Right lung (tissue), 5 donors: ENCODE measurements around the gene ACSL6. TPM values are rescaled to one million over a fixed set of nuclear protein-coding genes. Genes with fewer than 3 reads are reported as not detected.

Experiments
- DNase-seq, 2 donors: peaks; one replicate each; pipeline ENCODE4 v3.0.0-alpha.2; 2013
- polyA plus RNA-seq, 5 donors: library from polyadenylated mRNA; unstranded; fragments of 120-200 nt; gene quantifications; one replicate each; pipeline versions ENCODE4 v1.2.1 to v1.2.3, GENCODE V29; 2013; ENCODE audit warnings: inconsistent platforms in 1 of 5, low replicate concordance in 1 of 5; ENCODE audit not compliant: insufficient read length in 5 of 5, insufficient read depth in 1 of 5

Gene ACSL6
- polyA plus RNA-seq, 5 donors = 0.35 to 2.7 (median 1.0) TPM

DNA sequence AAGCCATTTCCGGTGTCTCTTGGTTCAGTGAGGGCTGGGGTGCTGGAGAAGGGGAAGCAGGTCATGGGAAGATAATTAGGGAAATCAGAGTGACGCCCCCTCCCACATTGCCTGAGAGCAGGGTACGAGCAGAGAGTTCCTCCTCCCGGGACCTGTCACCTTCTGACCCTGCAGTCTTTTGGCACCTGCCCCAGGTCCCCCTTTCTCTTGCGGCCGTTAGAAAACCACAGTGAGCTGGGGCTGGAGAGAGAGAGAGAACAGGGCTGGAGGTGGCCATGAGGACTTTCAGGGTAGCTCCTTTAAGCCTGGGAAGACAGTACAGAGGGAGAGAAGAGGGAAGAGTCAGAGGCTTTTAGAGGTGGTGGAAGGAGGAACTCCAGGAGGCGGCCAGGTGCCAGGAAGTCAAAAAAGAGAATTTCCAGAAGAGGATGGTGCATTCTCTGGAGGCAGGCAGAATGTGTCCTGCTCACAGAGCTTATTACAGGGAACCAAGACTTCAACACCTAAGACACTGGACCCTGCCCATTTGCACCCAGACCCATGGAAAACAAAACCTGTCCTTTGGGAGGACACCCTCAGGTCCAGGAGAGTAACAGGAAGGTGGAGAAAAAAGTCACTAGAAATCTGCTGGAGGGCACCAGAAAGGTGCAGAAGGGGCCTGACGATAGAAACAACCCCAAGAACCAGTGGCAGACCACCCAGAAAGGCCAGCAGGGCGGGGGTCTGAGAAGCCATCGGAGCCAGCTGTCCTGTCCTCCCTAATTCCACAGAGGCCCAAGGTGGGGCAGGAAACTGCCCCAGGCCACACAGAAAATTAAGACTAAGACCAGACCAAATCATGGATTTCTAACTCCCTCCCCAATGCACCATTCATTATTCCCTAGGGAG lies 6.5 kb upstream of the ACSL6 start:
- DNase-seq = no peak

DNA sequence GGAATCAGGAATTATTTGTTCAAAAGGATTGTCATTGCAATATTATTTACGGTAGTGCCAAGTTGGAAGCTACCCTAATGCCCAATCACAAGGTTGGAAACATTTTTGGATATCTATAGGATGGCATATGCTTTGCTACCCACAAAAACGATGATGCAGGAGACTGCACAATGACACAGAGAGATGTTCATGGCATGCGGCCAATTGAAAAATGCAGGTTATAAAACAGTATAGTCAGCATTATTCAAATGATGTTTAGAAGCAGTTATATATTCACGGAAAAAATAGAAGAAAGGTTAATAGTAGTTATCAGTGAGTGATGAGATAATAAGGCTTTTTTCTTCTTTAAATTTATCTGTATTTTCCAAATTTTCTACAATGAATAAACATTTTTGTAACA lies 5.9 kb upstream of the ACSL6 start:
- no peak for DNase-seq

DNA sequence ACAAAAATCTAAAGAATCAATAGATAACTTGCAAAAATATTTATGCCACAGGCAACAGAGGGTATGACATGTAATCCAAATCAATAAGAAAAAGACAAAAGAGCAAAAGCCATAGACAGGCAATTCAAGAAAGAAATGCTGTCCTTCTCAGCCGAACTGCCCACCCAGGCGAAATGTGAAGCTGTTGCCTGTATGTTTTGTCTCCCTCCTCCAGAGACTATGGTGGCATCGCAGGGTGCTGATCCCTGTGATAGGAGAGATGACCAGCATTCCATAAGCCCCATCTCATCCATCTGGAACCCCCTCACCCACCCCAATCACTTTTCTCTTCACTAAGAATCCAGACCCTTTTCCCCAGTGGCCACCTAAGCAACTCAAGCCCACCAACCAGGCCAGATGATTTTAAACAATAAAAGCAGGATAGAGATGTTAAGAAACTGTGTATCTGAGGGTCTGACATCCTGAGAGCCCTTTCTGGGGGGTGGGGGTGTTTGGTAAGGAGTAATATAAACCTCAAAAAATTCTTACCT lies 5.3 kb upstream of the ACSL6 start:
- no peak for DNase-seq

DNA sequence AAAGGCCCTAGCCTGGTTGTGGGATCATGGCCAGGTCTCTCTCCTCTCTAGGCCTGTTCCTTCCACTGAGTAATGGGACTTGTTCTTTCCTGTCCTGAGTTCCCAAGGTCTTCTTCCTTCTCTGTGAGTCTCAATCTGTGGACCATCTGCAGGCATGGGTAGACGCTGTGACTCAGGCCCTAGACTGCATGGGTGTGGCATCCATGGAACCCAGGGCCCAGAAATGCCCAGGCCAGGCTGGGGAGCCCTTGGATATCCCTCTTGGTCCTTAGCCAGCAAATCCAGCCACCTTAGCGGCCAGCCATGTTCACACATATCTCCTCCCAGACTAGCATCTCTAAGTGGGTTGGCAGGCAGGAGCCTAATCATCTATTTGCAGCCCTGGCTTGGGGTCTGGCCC lies 2.3 kb upstream of the ACSL6 start:
- no peak for DNase-seq

DNA sequence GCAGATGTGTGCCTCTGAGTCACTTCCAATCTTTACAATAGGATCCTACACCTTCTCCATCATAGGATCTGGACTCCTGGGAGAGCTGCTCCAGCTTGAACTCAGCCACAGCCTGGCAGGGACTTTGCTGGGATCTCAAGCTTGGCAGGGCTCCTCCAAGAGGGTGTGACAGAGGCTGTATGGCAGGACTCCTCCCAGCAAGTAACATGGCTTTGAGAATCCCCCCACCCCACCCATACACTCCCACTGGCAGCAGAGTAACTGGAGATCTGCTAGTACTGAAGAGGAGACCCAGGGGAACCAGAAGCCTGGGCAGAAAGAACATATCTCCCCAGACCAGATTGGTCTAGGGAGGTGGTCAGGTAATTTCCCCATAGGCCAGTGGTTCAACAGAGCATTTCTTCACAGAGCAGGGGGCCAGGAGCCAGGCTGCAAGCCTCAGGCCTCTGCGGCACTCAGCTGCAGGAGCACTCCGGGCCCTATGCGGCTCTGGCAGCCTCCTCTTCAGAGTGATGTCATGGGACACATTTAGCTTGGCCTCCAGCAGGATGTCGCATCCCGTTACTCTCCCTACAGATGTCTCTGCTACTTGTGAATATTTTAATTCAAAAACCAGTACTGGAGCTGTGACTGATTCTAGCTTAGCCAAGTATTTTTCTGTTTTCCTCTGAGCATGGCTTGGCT lies 1.7 kb upstream of the ACSL6 start:
- DNase-seq = no peak

DNA sequence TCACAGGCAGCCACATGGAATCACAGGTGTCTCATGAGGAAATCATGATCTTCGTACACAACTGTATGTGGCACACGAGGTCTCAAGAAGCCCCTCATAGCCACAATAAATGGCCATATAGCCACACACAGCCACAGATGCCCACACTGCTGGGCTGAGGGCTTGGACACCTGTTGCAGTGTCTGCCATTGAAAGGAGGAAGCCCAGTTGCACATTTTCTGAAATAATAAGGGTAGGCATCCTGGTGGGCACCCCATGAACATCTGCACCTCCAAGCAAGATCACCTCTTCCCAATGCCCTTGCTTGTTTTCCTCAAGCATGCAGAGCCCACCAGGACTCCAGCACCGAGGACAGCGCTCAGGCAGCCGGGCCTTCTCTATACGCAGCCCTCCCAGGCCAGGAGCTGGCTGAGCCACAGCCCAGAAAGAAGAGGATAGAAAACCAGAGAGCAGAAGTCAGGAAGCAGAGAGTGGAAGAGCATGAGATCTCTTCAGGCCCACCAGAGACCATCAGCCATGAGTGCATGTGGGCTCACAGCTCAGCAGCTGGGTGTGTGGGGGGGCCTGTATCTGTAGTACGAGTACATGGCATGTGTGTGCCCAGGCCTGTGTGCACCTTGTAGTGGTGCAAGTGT lies 1.0 kb upstream of the ACSL6 start:
- DNase-seq = peak; percentile 49 to 71

DNA sequence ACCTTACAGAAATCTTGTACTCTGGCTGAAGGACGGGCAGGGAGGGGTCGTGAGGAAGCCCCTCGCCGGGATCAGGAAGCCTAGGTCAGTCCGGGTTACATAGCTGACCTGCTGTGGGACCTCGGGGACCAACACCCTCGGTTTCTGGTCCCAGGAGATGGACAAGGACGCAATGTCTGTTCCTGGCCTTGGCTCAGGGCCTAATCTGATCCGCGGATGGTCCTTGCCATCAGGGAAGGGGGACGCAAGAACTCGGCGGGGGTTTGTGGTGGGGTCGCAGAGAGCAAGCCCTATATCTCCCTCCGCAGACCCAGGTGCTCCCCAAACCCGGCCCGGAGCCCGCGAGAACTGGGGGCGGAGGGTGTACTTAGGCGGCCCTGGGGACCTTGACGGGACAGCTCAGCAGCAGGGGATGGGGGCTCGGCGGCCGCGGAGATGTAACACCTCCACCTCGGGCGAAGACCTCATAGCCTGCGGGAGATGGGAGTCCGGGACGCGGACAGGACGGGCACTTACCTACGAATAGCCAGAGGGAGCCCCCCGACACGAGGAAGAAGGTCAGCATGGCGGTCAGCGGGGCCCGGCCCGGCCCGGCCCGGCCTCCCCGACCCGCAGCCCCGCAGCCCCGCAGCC lies 353 bp downstream of the ACSL6 start:
- DNase-seq = no peak

DNA sequence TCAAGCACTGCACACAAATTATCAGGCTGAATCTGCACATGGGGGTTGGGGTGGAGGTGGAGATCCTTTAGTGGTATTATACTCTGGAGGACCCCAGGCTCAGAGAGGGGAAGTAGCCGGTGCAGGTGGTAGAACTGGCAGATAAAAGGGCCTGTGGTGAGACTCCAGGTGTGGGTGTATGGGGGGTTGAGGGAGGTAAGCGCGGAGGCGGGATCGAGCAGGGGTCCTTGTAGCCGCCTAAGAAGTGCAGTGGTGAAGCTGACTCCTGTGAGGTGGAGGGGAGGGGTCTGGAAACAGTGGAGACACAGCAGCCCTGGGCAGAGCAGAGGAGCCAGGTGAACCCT lies 841 bp downstream of the ACSL6 start:
- DNase-seq = no peak

DNA sequence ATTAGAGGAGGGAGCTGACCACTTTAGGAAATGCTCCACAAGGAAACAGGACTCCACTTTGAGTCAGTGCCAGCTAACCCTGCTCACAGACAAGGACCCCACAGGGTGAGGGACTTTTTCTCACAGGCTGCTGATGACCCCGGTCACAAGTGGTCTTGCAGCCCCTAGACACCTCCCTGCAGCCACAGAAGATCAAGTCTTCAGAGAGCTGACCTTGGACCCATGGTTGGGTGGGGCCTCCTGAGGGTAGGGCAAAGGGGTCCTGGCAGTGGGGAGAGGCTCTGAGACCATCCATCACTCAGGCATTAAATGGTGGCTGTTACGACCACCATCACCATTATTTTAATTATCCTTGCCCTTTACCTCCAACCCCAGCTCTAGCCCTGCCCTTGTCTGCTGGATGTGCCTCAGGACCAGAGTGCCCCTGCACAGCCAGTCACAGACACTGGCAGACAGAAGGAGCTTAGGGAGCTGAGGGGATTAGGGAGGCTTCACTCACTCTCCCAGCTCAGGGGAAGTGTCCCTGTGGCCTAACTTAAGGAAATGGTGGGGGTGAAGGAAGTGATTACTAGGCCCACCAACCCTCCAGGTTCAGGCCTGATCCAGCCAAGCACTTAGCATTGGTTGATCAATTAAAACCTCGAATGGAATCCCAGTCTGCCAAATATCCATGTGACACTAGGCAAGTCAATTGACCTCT lies 1.6 kb downstream of the ACSL6 start:
- DNase-seq = no peak

DNA sequence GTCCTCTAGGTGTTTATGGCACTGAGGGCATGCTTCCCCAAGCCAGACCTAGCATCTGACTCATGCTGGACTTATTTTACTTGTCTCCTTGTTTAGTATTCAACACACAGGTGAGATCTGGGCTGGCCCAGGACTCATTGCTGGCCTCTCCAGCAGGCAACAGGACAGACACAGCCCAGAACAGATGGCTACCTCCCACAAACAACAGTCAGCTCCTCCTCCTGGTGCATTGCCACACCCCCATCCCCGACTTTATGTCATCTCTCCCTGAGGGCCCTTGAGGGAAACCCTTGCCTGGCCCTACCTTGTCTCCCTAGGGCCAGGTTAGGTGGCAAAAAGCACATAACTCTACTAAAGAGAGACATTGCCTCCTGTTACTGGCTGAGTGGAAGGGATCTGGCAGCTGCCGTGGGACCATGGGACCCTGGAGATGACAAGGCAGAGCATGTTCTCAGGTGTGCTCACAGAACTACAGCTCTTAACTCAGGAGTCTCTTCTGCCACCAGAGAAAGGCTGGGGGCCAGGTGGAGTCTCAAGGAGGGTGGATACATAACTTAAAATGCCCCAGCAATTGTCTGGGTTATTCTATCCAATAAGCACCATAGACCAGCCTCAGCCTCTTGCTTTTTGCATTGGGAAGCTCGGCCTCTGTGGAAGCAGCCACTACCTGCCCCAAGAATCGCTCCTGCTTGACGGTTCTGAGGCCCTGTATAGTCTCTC lies 2.3 kb downstream of the ACSL6 start:
- DNase-seq = no peak

DNA sequence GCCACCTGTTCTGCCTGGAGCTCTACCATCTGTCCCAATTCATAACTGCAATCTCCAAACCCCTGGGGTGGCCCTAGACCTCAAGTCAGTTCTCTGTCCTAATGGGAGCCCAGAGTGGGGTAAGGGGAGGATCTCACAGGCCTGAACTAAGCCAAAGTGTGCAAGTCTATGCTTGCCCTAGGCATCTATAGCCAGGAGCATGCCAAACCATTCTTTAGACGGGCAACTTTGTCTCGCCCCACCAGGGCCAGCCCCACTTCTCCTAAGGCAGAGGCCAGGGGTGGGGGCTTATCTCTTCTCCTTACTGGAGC lies 3.3 kb downstream of the ACSL6 start:
- no peak for DNase-seq

DNA sequence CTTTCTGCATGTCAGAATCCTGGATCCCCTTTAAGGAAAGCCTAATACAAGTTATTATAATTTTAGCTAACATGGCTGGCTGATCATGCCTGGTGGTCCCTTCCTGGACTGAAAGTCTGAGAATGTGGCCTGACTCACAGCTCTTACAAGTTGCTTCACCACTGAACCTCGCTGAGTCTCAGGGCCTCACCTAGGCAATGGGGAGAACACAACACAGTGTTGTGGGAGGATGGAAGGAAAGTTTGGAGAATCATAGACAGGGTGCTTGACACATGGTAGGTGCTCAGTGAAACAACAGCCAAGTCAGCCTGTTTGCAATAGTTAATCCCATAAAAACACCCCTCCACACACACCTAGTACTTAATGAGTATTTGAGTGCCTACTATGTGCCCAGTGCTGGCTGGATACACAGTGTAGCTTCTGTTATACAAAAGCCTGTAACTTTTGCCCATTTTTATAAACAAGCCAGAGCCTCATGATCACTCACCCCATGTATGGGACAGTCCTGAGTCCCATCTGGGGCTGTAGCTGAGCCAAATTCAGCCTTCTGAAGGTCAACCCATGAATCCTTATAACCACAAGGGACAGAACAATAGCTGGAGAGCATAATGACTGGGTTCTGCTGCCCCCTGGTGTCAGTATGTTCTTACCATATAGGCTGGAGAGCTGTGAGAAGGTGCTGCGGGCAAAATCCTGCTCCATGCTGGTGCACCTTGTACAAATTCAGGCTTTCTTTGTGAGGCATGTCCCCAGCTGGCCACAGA lies 3.9 kb downstream of the ACSL6 start:
- peak in 1 of 2 donors; percentile 63 for DNase-seq

DNA sequence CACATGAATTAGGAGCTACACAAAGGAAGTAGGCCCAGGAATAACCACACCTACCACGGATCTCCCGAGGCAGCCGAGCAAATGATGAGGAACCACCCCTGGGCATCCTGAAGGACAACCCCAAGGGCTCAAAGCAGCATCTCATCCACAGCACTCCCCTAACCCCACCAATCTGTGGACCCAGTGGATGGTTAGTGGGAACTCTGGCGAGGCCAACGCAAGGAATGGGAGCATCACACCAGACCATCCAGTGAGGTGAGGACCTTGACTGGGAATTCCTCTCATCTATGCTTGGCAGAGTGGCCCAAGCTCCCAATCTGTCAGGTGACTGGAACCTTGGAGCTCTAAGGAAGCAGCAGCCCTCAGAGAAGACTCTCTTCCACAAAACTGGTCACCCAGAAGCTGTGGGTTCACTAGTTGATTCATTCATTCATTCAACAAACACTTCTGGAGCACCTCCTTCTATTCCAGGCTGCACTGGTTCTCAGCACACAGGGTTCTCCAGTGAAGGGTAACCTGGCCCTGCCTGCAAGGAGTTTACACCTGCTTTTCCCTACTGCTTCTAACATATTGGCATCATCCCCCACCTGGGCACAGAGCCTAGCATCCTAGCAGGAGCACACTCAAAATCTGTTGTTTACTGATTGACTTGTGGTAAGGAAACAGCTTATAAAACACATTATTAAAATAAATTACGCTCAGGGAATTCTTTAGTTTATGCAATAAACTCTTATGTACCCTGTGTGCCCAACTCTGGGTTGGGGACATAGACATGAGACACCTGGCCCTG lies 4.9 kb downstream of the ACSL6 start:
- no peak for DNase-seq

DNA sequence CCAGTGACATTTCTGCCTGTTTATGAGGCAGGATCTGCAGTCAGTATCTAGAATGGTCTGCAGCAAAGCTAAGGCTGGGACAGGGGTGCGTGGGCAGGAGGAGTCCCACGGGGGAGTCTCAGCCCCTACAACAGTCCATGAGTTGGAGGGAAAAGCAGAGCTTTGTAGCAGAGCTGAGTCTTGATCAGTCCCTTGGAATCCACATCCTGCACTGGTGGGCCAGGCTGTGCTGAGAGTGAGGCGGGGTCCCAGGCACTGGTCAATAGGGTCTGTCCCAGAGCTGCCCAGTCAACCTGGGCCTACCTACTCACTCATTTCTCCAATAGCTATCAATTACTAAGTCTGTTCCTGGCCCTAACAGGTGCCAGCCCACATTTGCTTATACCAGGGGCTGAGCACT lies 5.9 kb downstream of the ACSL6 start:
- DNase-seq = no peak

DNA sequence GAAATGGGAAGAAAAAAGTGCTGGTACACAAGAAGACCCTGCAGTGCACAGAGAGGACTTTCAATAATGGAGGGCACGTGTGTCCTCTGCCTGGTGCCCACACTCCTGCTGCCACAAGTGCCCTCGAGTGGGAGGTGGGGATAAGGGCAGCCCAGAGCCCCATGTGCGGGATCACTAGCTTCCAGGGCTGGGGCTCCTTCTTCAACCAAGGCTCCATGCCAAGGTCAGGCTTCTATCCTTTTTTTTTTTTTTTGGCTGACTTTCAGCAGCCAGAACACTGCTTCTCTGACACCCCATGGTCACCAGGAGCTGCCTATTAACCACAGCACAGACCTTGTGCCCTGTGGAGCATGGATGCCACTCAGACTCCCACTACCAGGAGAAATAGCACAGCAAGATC lies 7.5 kb downstream of the ACSL6 start:
- DNase-seq = no peak

DNA sequence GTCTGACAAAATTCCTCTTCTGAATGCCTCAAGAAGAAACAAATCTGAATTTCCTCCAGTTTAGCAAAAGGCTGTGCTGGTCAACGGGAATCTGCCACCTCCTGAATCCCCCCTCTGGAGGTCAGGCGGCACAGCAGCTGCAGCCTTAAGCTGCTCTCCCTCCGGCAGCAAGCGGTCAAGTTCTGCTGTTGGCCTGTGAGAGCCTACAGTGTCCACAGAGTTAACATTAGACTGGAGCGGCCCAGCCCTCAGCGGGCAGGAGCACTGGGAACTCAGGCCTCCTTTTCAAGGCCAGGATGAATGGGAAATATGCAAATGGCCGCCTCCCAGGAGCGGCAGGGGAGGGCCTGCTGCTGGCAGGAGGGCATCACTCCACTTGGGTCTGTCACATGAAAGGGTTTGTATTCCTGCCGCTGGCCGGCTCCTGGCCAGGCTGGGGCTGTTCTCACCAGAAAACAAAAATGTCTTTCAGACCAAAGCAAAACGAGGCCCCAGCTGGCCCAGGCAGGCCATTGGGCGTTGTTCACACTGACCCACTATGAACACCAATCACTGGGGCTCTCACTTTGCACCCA lies 8.2 kb downstream of the ACSL6 start:
- no peak for DNase-seq

DNA sequence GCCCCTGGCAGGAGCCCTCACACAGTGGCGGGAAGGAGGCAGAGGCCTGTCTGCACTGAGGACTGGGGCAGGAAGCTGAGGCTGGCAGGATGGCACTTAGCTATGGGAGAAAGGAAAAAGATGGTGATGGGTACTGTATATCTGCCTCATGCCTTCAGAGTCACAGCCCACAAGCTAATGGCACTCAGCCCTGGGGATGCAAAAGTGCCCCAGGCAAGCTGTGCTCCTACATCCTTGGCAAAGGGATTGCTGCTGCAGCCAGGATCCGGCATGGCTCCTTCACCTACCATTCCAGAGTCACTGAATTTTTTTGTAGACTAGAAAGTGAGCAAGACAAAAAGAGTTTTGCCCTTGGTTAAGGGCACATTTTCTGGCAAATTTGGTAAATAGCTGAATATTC lies 8.7 kb downstream of the ACSL6 start:
- no peak for DNase-seq

DNA sequence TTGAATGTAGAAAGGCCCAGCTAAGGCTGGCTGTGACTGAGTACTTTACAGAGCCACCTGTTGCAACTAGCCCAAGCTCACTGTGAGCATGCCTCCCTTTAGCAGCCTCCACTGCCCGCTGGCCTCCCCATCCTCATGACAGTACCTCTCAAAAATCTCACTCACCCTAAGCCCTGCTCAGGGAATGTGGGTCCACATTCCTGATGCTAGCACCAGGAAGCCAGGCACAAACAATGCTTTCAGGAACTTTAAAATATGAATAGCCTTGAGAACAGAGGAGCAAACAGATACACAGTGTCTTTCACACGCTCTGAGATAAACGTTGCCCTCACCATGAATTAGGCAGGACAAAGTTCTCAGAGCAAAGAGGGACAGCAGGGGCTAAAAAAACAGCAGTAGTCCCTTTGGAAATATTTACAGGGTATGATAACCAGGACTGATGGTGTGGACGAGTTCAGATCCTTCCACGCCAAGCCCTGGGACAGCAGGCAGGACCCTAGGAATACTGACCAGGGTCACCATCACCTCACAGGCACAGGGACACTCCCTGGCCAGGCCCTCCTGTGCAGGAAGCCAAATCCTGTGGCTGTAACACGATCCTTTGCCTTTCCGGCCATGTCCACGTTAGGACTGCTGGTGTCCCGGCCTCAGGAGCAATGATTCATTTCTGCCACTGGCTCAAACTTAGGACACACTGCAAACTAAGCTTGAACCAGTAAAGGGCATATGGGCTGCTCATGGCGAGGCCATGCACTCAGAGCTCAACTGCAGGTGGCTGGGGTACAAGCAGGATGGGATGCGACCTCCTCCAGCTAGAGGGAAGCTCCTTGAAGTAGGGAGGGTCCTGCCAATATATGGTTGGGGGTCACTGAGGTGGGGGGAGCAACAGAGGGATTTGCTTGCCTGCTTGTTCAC lies 9.6 kb downstream of the ACSL6 start:
- no peak for DNase-seq
